OCI-LY7 (cell line): ENCODE results near the gene MADD.

Experiments used
- EZH2phosphoT487 ChIP-seq: fragments of 200-600 bp; sonication (generic); IDR thresholded peaks from 2 replicates; pipeline ENCODE4 v1.6.1; 2018; ENCODE audit warnings: low read depth, borderline replicate concordance, mild to moderate bottlenecking, mixed run types, antibody characterized with exemption, low read length, moderate library complexity, mixed read lengths
- TF ChIP-seq, protein P1 (sequence below): fragments of 200-600 bp; sonication (generic); conservative IDR thresholded peaks from 2 replicates; pipeline ENCODE4 v1.5.1; 2014; ENCODE audit warnings: mild to moderate bottlenecking, antibody characterized with exemption, low read length, moderate library complexity, mixed read lengths

DNA sequence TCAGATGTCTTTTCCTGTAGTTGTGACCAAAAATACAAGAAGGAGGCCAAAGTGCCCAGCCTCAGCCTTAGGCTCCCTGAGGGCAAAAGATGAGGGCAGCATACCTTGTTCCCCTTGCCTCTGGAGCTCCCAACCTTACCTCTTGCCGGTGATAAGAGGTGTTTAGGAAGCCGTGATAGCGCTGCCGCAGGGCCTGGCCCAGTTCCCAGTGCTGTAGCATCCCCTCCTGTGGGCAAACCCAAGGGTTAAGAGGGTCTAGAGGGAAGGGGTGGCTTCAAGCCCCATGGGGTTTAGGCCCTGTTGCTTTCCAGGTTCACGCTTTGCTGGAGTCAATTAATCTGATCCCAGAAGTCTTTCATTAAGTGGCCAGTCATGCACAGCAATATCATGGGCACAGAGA is 22.4 kb upstream of the MADD start:
- TF ChIP-seq, protein P1, sequence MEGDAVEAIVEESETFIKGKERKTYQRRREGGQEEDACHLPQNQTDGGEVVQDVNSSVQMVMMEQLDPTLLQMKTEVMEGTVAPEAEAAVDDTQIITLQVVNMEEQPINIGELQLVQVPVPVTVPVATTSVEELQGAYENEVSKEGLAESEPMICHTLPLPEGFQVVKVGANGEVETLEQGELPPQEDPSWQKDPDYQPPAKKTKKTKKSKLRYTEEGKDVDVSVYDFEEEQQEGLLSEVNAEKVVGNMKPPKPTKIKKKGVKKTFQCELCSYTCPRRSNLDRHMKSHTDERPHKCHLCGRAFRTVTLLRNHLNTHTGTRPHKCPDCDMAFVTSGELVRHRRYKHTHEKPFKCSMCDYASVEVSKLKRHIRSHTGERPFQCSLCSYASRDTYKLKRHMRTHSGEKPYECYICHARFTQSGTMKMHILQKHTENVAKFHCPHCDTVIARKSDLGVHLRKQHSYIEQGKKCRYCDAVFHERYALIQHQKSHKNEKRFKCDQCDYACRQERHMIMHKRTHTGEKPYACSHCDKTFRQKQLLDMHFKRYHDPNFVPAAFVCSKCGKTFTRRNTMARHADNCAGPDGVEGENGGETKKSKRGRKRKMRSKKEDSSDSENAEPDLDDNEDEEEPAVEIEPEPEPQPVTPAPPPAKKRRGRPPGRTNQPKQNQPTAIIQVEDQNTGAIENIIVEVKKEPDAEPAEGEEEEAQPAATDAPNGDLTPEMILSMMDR = no peak
- no peak for TF ChIP-seq EZH2phosphoT487
